Suppressor macrophage treated with lipopolysaccharide for 4 hours (primary cell): Measurements from ENCODE around the gene COL5A1.

Experiments used
- DNase-seq: peaks from one replicate; pipeline ENCODE4 v3.0.0-alpha.2; 2020

COL5A1 gene

DNA sequence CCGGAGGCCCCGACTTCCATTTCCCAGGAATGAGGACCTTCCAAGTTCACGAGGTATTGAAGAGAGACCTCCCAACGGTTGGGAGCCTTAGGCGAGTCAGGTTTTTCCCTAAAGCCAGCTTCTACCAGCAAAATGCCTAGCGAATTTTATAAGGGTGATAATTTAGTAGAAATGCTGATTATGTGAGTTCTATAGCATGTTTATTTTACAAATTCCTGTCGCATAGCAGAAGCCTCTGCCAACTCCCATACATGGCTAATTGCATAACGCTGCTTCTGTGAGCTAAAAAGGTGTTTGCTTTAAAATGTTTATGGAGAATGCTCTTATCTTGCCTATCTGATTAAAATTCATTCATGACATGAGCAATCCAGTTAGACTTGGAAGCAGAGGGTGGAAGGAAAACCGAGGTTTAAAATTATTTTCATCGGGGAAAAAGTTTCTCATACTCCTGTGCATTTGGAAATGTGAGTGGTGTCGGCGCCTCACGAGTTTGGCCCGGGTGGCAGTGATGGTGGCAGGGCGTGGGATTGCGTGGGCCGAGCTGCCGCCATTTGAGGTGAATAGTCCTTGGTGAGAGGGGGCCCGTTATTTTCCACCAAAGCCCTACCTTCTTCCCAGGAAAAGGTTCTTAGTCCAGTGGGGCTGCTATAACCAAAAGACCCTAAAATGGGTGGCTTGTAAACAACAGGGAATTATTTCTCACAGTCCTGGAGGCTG, 134.6 kb downstream of the COL5A1 start:
- DNase-seq, result no peak

GRCh38 chr9:134777153-134777552, 135.6 kb downstream of the COL5A1 start:
- DNase-seq, result no peak

DNA sequence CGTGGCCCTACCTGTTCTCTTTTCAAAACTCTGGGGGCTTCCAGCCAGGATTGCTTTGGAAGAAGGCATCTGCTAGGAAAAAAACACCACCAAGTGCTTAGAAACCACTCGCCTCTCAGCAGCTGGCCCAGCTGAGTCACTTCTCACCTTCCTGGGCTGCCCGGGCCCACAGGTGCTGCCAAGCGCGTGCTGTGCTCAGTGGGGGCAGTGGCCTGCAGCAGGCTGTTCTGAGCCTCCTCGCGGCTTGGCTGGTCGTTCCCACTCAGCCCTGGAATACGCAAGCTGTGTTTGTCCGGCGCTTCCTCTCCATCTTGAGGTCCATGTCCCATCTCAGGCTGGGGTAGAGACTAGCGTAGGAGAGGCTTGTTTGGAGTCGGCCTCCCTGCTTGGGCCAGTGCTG, 136.6 kb downstream of the COL5A1 start:
- no peak for DNase-seq

DNA sequence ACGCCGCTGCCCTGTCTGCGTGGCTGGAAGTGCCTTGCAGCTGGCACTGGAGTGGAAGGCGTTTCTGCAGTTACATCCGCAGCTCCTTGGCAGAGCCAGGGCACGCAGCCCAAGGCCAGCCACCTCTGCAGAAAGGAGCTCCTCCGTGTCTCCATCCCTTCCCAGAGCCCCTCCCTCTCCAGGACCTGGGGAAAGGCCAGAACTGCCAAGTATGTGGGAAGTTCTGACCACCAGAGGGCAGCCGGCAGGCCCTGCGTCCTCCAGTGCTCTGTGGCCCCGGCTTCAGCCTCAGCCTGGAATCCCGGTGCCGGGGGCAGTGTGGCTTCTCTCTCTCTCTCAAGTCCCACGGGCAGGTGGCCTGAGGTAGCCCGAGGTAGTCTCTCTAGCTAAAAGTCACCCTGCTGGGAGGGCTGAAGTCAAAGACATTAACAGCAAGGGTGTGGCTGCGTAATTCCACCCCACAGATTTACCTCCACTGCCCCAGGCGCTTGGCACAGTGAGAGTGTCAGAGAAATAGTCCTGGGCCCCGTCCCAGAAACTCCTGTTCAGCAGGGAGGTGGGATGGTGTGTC, 137.3 kb downstream of the COL5A1 start:
- DNase-seq, result peak; percentile 54

GRCh38 chr9:134779640-134780039, 138.0 kb downstream of the COL5A1 start:
- no peak for DNase-seq

DNA sequence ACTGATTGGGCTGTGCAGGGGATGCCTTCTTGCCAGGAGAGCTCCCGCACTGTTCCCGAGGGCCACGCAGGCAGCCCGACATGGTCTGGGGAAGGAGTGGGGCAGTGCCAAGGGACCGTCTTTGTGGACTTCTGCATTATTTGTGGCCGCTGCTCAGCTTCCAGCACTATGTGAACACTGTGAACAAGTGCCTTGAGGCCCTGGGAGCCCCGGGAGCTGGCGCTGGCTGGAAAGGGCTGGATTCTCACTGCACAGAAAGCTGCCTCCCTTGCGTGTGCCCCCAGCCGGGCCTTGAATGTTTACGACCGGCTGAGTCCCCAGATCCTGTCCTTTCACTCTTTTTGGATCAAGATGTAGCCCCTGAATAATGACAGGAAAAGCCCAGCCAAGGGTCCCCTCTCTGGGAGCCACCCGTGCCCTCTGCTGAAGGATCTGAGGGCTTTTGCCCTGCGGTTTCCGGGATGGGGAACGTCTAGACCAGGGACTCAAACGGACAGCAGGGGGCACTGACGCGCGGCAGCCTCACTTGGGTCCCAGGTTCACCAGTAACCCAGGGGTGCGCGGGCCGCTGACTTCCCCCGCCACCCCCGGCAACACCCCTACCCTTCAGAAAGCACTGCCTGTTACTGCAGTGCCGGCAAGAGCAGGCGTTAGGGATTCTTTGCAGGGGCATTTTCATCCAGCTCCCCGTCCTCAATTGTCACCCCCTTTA, 140.1 kb downstream of the COL5A1 start:
- peak; percentile 21 for DNase-seq

DNA sequence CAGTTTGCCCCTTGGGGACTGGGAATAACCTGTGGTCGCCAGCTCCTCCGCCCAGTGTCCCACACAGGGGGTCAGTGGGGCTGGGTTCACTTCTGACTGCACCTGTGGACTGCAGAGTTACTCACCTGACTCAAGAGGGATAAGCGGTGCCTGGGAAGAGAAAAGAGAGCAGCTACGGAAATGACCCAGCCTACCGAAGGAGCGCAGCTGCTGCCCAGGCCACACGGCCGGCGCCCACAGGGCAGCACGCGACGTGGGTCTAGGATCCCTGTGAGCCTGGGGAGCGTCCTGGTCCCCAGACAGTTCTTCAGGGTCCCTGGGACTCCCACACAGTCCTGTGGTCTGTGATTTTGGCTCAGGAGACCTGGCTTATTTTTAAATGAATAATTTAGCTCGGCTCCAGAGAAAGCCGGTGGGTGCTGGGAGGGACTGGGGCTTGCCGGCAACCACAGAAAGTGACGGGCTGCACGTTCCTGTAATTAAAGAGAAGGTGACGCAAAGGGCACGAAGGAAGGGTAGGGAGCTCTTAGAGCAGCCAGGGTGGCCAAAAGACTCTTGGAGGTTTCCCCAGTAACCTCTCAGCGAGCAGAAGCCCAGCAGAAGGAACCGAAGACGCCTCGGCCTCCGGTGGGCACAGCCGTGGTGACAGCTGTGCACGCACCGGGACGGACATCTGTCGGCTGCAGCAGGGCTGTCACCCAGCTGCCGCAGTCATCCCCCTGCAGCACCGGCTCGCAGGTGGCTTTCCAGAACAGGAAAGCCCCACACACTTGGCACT, 141.5 kb downstream of the COL5A1 start:
- DNase-seq, result no peak

- DNase-seq, result no peak
These were observed 142.1 kb downstream of the COL5A1 start for GRCh38 chr9:134783699-134784039.

GRCh38 chr9:134784577-134785305, 143.1 kb downstream of the COL5A1 start:
- no peak for DNase-seq

GRCh38 chr9:134785325-134786108, 143.9 kb downstream of the COL5A1 start:
- no peak for DNase-seq

GRCh38 chr9:134787601-134788531, 146.3 kb downstream of the COL5A1 start:
- no peak for DNase-seq

DNA sequence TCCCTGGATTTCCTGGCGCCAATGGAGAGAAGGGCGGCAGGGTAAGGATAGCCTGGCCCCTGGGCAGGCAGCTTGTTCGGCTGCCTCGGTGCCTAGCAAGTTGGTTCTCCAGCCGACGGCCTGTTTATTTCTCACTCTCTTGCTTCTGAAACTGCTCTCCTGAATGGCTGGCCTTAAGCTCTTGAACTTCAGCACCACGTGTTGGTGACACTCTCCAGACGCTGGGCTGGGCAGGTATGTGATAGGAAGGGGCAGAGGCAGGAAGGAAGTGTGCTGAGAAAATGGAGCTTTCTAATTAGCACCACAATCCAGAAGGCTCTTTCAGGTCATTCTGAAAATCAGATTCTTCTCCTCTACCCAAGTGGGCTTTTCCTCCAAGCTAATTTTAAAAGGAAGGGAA, 147.6 kb downstream of the COL5A1 start:
- DNase-seq, result no peak

GRCh38 chr9:134791009-134791408, 149.4 kb downstream of the COL5A1 start:
- DNase-seq, result no peak

DNA sequence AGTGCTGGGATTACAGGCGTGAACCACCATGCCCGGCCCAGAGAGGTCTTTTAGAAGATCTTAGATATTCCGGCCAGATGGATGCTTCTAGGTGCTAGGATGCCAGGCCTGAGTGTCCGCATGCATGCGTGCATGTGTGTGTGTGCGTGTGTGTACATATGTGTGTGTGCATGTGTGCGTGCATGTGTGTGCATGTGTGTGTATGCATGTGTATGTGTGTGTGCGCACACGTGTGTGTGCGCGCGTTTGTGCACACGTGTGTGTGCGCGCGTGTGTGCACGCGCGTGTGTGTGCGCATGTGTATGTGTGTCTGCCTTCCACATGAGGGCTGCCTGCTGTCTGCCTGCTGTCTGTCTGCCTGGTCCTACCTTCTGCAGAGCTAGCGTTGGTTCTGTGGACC, 151.0 kb downstream of the COL5A1 start:
- no peak for DNase-seq

- no peak for DNase-seq
These were observed 151.9 kb downstream of the COL5A1 start for GRCh38 chr9:134793288-134794188.

GRCh38 chr9:134794663-134795370, 153.2 kb downstream of the COL5A1 start:
- DNase-seq, result no peak

GRCh38 chr9:134795446-134795845, 153.8 kb downstream of the COL5A1 start:
- no peak for DNase-seq

- no peak for DNase-seq
These were observed 155.3 kb downstream of the COL5A1 start for GRCh38 chr9:134796882-134797281.

- DNase-seq, result no peak
These were observed 159.3 kb downstream of the COL5A1 start for GRCh38 chr9:134800791-134801339.
